Erythroblast (primary cell): ENCODE results near the gene RYR2.

ENCODE experiments used
- GATA1 ChIP-seq: IDR thresholded peaks from 2 replicates; pipeline ENCODE4 v1.6.1; 2011; ENCODE audit warnings: low read depth, mild to moderate bottlenecking, control low read depth, low read length, moderate library complexity
- POLR2A ChIP-seq: IDR thresholded peaks from 2 replicates; pipeline ENCODE4 v1.6.1; 2011; ENCODE audit warnings: mild to moderate bottlenecking, low read length

- TF ChIP-seq POLR2A = no peak
- TF ChIP-seq GATA1 = no peak
Observed at GRCh38 chr1:237111807-237112206, 69.8 kb downstream of the RYR2 start.
